ENCODE measurements around the gene SLC9A2.

Gene SLC9A2, protein sequence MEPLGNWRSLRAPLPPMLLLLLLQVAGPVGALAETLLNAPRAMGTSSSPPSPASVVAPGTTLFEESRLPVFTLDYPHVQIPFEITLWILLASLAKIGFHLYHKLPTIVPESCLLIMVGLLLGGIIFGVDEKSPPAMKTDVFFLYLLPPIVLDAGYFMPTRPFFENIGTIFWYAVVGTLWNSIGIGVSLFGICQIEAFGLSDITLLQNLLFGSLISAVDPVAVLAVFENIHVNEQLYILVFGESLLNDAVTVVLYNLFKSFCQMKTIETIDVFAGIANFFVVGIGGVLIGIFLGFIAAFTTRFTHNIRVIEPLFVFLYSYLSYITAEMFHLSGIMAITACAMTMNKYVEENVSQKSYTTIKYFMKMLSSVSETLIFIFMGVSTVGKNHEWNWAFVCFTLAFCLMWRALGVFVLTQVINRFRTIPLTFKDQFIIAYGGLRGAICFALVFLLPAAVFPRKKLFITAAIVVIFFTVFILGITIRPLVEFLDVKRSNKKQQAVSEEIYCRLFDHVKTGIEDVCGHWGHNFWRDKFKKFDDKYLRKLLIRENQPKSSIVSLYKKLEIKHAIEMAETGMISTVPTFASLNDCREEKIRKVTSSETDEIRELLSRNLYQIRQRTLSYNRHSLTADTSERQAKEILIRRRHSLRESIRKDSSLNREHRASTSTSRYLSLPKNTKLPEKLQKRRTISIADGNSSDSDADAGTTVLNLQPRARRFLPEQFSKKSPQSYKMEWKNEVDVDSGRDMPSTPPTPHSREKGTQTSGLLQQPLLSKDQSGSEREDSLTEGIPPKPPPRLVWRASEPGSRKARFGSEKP

DNA sequence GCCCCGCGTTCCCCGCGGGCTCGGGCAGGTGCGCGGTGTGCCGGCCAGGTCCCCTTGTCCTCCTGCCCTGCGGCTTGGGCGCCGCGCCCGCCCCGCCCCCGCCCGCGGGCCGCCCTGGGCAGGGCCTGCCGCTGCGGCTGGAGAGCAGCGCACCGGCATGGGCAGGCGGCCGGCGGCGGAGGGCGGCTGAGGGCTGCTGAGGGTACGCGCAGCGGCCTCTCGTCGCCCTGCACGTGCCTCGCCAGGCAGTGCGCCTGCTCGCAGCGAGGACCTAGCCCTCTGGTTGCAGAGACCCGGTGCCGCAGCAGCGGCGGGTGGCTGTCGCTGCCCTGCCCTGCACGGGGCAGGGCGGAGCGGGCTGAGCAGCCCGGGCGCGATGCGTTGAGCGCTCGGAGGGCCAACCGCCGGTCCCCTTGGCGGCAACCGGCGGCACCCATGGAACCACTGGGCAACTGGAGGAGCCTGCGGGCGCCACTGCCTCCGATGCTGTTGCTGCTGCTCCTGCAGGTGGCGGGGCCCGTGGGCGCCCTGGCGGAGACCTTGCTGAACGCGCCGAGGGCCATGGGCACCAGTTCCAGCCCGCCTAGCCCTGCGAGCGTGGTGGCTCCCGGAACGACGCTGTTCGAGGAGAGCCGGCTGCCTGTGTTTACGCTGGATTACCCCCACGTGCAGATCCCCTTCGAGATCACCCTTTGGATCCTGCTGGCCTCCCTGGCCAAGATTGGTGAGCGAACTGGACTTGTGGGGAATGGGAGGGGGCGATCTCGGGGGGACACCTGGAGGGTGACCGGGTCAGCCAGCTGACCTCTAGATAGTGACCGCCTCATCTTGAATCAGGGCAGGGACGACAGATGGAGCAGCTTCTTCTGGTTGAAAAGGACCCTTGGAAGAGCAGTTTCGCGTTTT lies at the start of gene SLC9A2:
Gene SLC9A2 (plus strand): TSS at position 140 of the 906 bp plus-strand sequence. CDS start 296 bp downstream, at position 436.
- peak; percentile 29 for DNase-seq

DNA sequence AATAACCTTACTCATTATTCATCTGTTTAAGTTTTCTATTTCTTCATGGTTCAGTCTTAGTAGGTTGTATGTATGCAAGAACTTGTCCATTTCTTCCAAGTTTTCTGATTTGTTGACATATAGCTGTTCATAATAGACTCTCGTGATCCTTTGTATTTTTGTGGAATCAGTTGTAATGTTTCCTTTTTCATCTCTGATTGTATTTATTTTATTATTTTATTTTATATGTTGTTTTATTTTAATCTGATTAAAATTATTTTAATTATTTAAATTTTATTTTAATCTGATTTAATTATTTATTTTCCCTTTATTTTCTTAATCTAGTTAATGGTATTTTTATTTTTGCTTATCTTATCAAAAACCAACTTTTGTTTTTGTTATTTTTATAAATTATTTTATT lies 43.5 kb upstream of the SLC9A2 start:
- DNase-seq, result no peak

DNA sequence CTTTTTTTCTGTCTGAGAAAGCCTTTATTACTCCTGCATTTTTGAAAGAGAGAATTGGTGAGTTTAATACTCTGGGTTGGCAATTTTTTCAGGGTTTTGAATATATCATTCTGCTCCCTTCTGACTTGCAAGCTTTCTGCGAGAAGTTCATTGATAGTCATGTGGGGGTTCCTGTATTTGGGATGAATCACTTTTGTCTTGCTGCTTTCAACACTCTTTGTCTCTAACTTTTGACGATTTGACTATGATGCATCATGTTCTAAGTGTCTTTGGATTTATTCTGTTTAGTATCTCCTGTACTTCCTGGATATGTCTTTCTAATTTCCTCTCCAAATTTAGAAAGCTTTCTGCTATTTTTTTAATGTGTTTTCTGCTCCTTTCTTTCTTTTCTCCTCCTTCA lies 41.0 kb upstream of the SLC9A2 start:
- no peak for DNase-seq

DNA sequence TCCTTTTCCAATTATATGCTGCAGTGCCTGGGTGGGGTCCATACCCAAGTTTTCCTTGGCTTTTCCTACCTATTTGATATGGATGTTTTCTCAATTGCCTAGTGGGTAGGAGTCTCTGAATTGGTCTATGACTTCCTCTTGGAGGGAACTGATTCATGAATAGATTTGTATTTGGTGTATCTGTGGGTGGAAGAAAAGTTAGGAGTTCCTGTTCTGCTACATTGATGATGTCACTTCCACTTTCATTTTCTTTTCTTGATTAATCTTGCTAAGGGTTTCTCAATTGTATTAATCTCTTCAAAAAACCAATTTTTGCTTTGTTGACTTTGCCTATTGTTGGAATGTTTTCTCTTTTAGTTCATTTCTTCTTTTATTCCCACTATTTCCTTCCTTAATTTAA lies 37.4 kb upstream of the SLC9A2 start:
- DNase-seq, result no peak

DNA sequence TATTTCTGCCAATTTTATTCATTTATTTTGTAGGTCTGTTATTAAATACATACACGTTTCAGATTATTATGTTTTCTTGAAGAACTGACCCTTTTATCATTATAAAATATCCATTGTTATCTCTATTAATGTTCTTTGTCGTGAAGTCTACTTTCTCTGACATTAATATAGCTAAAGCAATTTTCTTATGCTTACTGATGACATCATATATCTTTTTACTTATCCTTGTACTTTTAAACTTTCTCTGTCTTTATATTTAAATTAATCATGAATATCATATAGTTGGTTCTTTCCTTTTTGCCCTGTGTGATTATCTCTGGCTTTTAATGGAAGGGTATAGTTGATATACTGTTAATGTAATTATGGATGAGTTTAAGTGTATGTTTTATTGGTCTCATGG lies 36.5 kb upstream of the SLC9A2 start:
- DNase-seq, result no peak

DNA sequence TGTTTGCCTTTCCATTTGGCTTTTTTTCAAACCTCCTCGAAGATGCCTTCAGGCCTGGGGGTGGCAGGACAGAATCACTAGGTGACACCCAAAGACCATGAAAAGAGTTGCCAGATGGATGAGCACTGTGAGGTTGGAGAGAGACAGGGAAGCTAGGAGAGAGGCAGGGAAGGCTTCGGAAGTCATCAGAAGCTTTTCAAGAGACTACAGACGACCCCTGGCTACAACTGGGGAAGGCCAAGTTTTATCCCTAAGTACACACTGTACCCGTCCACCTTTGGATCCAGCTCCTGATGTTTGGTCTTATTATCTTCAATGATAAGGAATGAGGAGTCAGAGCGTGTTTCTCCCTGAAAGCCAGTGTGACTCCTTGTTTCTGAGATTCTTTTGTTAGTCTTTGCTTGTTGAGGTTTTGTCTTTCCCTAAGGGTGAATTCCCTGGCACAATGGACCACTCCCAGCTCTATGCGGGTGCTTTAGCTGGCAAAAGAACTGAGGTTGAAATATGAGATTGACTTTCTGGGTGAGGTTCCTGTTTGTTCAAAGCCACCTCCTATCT lies 33.4 kb upstream of the SLC9A2 start:
- DNase-seq, result no peak

DNA sequence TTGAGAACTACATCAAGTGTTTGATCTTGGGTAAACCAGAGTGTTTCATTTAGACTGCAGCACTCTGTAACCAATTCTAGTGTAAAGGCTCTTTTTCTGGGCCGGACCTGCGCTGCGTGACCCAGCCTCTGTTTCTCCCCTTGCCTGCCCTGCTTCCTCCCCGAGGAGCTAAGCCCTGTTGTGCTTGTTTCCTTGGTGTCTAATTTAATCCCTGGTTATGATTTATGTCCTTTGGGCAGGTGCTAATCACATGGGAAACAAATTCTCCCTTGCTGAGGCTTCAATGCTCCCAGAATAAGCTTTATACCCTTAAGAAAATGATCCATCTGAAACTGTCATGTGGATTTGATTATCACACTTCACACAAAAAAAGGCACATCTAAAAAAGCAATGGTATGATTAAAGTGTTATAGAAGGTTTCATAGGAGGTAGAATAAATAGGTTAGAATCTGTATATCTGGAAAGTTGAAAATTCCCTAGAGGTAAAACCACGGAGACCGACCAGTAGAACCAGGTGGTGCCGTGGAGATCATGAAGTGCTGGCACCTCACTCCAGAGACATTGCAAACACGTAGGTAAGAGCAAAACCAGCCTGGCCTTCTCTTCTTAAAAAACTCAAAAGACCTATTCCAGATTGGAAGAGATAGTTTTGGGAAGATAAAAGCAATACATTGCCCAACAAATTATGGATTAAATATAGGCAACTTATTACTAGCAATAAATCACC lies 31.0 kb upstream of the SLC9A2 start:
- DNase-seq, result no peak

DNA sequence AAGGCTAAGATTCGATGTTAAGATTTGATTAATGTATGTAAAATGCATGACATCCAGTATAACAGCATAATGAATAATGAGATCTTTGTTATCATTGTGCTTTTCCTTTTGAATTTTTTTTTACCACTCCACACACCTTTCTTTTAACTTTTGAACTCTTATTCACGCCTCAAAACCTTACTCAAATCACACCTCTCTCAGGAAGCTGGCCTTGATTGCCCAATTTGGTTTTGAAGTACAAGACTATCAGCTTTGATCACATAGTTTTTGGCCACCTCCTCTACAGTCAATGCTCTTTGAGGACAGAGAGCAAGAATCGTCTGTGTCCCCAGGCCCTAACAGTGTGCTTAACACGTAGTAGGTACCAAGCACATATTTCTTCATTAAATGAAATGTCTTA lies 29.9 kb upstream of the SLC9A2 start:
- no peak for DNase-seq

DNA sequence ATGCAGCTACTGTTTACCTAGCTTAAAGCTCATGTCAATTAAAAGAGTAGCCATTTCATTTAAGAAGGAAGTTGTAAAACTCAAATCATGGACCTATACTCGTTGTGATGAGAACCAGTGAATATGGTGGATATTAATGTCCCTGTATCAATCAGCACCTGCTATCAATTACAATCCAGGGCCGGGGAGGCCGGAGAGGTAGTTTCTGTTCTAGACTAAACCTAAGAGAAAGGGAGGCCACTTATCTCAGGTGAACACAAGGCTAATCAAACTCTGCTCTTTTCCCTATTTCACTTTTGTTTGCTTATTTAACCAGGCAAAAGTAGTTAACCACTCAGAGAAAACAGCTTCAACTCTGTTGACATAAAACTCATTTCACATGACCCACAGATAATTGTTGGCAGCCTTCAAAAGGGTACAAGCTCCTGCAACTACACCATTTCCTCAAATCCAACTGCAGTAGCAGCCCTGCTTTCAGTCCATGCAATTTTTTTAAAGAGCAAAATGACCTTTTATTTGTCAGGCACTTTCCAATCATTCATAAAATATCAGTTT lies 27.8 kb upstream of the SLC9A2 start:
- peak; percentile 49 for DNase-seq

DNA sequence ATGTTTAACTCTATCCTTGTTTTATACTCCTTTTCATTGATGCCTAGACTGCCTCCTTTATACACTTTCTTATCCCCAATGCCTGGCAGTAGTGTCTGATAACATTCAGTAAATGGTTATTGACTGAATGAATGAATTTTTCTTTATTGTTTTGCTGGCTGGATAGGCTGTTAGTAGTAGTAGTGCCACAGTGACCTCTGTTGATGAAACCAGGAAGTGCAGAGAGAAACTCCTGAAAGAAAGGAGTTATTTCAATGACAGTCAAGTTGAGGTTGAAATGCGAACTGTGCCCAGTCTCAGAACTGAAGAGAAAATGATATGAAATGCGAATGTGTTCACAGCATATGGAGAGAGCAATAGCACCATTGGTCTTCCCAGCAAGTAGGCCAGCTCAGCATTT lies 26.8 kb upstream of the SLC9A2 start:
- no peak for DNase-seq

DNA sequence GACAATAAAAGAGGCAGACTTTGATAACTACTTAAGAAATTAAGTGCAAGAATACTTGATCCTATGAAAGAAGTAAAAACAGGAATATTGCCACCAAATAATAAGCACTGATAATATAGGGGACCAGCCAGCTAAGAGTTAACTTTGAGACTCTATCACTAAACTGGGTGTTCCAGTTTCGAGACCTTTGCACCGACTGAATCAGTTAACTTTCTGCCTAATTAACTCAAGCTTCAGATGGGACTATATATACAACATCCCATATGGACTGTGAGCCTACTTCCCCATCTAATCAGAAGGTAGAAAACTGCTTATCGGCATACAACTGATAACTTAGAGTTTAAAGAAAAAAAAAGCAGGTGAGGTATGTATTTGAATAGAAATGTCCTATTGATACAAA lies 25.8 kb upstream of the SLC9A2 start:
- DNase-seq, result no peak

DNA sequence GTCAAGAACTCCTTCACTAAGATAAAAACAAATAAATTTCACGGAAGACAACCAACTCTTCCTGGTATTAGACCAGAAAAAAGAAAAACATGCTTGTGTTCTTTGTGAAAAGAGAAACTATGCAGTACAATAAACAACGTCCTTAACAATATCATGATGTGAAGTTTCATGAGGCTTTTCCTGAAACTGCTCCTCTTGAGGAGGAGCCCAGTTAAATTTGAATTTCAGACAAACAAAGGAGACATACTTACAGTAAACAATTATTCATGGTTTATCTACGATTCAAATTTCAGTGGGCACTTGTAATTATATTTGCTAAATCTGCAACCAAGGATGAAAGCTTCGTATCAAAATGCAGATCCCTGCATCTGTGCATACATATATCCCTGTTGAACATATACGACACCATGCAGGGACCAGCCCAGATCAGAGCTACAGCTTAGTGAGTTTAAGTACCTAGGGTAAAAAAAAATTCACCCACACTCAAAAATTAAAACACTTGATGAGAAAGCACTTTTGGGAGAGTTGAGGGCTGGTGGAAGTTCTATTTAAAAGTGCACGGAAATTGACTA lies 24.8 kb upstream of the SLC9A2 start:
- no peak for DNase-seq

DNA sequence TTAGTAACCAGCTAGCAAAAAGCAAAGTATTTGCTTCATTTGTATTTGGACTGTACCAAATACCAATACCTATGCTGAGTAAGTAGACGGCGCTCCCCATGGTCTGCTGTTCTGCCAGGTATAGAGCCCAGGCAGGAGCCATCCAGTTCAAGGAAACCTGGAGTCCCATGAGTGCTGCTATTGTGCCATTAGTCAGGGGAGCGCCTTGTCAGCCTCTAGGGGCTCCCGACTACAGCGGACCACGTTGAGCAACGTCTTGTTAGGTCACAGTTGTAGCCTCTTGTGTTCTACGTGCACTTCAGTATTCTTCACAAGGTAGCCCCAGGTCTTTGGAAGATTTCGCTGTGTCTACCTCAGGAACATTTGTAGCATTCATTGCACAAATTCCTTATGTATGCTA lies 21.6 kb upstream of the SLC9A2 start:
- no peak for DNase-seq

DNA sequence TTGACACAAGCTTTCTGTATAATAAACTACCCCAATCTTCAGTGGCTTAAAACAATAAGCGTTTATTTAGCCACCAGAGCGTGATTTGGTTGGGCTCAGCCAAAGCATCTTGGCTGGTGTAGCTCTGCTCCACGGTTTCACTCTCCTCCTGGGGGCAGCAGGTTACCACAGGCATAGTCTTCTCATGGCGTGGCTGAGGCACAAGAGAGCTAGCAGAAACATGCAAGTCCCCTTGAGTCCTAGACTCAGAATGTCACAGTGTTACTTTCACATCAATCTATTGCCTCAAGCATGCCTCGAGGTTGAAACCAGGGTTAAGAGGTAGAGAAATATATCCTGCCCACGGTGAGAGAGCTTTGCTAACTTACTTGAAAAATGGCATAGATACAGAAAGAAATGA lies 19.9 kb upstream of the SLC9A2 start:
- DNase-seq, result no peak

DNA sequence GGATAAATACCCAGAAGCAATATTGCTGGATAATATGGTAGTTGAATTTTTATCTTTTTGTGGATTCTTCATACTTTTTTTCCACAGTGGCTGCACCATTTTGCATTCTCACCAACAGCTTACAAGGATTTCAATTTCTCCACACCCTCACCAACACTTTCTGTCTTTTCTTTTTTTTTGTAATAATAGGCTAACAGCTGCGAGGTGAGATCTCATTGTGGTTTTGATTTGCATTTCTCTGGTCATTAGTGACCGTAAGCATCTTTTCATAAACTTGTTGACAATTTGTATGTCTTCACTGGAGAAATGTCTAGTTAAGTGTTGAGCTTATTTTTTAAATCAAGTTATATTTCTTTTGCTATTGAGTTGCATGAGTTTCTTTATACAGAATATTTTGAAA lies 17.6 kb upstream of the SLC9A2 start:
- DNase-seq, result no peak

DNA sequence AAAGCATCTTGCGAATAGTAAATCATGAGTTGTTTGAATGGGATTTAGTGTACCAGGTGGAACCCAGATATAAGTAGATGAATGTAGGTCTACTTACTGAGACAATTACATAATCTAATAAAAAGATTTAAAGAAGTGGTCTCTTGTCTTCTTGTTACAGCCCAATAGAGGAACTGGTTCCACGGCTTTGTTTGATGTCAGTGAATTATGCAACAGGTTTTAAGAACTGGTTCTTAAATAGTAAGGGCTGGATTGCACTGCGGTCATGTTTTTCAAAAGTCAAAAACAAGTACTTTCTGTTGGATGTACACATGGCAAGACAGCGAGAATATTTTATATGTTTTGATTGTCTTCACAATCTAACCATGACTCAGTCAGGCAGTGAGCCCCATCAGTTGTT lies 15.4 kb upstream of the SLC9A2 start:
- no peak for DNase-seq

DNA sequence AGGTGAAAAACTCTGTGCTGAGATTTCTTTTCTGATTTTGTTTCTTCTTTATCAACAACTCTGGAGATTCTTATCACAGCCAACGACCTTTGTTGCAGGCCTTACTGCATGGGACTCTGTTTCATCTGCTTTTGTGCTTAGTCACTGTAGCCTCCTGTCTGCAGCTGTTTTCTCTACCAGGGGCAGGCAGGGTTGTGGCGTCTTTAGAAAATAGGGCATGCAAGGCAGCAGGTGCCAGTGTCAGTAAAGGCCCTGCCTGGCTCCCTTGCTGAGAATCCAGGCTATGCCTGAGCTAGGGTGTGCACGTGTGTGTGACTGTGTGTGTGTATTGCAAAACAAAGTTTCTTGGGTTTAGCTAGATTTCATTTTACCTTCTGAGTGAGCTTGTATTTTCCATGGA lies 14.6 kb upstream of the SLC9A2 start:
- no peak for DNase-seq

DNA sequence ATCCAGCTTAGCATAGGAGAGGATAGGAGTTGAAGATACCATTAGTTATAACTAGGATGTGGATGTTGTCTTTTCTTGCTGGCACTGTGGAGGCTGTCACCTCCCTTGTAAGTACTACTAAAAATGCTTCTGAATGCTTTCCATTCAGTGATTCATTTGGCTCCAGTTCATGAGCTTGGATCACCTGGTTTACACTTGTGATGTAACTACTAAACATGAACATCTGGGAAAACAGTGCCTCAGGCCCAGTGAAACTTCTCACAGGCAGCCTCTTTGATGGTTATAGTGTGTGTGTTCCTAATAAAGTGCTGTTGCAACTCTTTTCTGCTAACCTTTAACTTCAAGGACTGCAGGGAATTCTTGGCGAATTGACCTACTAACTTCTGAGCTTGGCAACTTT lies 13.0 kb upstream of the SLC9A2 start:
- DNase-seq, result no peak

DNA sequence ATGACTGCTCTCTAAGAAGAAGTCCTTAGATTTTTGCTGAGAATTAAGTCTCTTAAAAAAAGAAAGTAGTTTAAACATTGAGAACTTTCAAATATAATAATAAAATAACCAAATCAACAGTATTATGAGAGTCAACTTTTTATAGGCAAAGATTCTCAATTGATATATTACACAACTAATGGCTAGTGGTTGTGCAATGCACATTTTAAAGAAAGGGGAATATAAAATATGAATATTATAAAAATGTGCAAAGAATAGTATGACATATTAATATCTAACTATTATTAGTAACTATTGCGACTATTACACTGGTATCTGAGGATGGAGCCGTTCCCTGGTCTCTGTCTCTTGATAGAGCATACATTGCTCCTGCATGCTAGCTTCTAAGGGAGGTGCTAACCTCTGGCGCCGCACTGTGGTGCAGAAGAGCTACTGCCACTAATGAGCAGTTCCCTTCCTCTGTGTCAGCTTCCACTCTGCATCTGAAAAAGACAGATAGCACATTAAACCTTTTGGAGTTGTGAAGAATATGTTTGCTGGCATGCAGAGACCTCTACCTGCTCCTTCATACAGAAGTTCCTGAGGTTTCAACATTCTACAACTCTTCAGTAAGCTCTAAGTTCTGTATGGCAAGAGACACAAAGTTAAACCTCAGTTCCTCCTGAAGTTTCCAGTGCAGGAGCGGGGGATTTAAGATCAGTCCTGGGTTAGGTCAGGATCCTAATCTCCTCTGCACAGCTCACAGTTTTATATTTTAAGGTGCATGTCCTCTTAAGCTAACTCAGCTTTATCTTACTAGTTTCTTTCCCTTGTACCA lies 3.5 kb upstream of the SLC9A2 start:
- peak; percentile 63 for DNase-seq
